ENCODE data around the gene VEZF1.

DNA sequence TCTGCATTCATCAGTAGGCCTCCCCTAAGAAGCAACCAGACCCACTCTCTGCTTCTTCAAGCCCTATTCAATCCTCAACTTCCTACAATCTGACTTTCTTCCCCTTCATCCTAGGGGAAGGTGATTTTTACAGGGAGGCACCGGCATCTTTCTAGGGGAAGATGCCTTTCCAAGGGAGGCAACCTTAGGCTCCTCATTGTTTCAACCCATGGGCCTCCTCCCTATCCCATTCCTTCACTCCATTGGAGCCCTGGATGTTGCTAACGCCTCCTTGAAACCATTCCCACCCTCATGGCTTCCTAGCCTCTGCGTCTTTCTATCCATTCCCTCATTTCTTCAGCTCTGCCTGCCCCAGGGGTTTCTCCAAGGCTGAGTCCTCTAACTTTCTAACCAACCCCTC is 30.2 kb downstream of the VEZF1 start:
- TF ChIP-seq CTCF (IDR thresholded peaks at IDR 0.05) (no peak), POLR2A (IDR thresholded peaks at IDR 0.05) (no peak)

All from thyroid gland (tissue), 4 donors.